GM21390 (cell line): ENCODE data around the gene CES2.
"Not testable (repeated sequence)": the region's sequence is repeated elsewhere in the genome, so short reads cannot be mapped to it uniquely, and the experiment has no call there.

ENCODE experiments used
- ATAC-seq: cut with Tn5 transposase; IDR thresholded peaks from one replicate; pipeline ENCODE4 v1.9.1; 2021; ENCODE audit not compliant: unreplicated experiment

Gene CES2

GRCh38 chr16:66975302-66975893 lies 40.1 kb downstream of the CES2 start:
- ATAC-seq = no peak

GRCh38 chr16:66976746-66977145 lies 41.4 kb downstream of the CES2 start:
- no peak for ATAC-seq

- peak; percentile 72 for ATAC-seq
These were observed 42.2 kb downstream of the CES2 start for GRCh38 chr16:66977341-66978113.

- no peak for ATAC-seq
These were observed 43.8 kb downstream of the CES2 start for GRCh38 chr16:66979011-66979717.

GRCh38 chr16:66983033-66983432 lies 47.7 kb downstream of the CES2 start:
- no peak for ATAC-seq

GRCh38 chr16:66984892-66985311 lies 49.6 kb downstream of the CES2 start:
- no peak for ATAC-seq

GRCh38 chr16:66986559-66986958 lies 51.2 kb downstream of the CES2 start:
- ATAC-seq = no peak

GRCh38 chr16:66988197-66988788 lies 53.0 kb downstream of the CES2 start, which contains the start of gene CES4A:
TSS of gene CES4A (plus strand) at chr16:66988589. CDS start at chr16:66988773, 184 bp downstream.
- ATAC-seq = no peak

- ATAC-seq = no peak
These were observed 56.3 kb downstream of the CES2 start for GRCh38 chr16:66991545-66992077.

GRCh38 chr16:66993558-66993957 lies 58.2 kb downstream of the CES2 start:
- not testable (repeated sequence) for ATAC-seq
